HG03565 (cell line): ENCODE data around the gene RFT1.

Source experiments
- ATAC-seq: cut with Tn5 transposase; IDR thresholded peaks from one replicate; pipeline ENCODE4 v1.9.1; 2021; ENCODE audit warnings: mild to moderate bottlenecking, moderate library complexity; ENCODE audit not compliant: unreplicated experiment

RFT1 gene, protein sequence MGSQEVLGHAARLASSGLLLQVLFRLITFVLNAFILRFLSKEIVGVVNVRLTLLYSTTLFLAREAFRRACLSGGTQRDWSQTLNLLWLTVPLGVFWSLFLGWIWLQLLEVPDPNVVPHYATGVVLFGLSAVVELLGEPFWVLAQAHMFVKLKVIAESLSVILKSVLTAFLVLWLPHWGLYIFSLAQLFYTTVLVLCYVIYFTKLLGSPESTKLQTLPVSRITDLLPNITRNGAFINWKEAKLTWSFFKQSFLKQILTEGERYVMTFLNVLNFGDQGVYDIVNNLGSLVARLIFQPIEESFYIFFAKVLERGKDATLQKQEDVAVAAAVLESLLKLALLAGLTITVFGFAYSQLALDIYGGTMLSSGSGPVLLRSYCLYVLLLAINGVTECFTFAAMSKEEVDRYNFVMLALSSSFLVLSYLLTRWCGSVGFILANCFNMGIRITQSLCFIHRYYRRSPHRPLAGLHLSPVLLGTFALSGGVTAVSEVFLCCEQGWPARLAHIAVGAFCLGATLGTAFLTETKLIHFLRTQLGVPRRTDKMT

DNA sequence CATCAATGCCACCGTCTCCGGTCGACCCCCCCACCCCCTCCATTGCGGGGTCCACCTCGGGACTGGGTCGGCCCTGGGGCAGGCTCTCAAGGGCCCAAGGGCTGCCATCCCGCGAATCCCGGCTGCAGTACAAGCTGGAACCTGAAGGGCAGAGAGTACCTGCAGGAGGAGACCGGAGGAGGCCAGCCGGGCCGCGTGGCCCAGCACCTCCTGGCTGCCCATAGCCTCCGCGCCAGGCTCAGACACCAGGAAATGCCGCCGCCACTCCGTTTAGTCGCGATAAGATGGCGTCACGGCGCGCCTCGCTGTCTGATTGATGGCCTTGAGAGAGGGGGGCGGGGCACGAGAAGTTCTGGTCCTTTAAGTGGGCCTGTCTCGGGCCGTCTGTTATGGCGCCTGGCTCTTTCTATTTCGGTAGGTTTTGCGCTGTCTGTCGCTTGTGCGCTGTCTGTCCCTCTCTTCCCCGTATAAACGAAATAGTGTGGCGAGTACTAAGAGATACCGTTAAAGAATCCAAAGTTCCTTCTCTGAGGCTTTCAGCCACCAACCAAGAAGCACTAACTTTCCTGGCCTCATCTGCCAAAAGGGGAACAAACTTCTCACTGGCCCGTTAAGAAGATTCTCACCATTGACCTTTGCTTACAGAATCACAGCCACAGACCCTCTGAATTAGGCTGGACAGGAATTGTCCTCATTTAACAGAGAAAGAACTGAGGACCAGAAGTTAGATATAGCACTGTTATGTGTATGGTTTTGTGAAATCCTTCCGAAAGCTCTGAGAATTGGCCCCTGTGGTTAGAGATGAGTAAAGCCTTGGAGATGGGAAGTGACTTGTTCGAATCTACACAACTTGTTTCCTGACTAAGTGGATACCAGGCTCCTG is at the start of gene RFT1:
Gene RFT1 (minus strand): TSS at position 257 of the 883 bp plus-strand sequence. CDS start 35 bp downstream, at position 222.
- peak; percentile 75 for ATAC-seq

DNA sequence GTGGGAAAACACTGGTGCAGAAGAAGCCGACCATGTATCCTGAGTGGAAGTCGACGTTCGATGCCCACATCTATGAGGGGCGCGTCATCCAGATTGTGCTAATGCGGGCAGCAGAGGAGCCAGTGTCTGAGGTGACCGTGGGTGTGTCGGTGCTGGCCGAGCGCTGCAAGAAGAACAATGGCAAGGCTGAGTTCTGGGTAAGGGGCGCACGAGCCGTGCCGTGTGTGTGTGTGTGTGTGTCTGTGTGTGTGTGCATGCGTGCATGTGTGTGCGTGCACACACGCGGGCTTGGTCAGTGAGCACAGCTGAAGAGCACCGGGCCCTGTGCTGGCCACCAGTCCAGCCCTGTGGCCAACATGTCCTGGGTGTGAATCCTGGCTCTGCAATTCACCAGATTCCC is 49.3 kb upstream of the RFT1 start:
- ATAC-seq, result no peak

DNA sequence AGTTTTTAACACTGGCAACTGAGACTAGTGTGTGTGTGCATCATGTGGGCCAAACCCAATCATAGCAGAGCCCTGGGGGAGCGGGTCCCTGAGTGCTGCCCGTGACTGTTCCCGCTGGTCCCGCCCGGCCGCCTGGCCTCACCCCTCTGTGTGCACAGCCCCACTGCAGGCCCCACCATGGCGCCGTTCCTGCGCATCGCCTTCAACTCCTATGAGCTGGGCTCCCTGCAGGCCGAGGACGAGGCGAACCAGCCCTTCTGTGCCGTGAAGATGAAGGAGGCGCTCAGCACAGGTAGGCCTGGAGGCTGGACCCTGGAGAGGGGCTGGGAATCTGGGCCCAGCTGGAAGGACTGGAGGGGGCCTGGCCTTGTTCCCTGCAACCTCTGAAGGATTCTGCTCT is 48.0 kb upstream of the RFT1 start:
- no peak for ATAC-seq

DNA sequence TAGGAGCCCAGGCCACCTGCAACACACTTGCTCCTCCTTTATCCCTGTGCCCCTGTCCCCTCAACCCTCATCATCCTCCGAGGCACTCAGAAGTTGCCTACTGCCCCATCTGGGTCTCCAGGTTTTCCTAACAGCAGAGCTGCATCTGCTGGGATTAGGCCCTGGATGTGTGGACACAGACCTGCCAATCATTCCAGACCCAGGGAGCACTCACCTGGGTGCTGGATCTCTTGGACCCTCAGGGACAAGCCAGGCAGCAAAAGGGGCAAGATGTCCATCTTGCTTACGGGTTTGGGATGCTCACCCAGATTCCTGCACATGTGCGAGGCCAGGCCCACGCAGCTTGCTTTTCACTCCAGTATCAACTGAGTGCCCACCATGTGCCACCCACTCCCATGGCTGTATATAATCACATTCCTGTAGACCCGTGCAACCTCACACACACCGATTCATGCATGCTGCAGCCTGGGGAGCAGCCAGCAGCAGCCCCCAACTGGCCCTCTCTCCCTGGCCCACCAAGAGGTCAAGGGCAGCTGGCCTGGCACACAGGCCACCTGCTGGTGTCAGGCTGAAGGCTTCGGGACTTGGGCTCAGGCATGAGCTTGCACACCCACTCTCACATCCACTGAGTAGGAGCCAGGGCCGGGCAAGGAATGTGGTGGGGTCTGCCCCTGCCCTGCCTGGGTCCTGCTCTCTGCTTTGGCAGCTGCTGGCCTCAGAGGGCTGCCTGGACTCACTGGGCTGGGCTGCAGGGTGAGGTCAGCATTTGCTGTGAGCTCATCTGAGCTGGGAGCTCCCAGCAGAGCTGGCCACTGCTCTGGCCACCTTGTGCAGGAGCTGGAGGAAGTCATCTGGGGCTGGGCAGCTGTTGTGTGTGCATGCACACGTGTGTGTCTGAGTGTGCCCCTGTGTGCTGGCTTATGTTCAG is 45.6 kb upstream of the RFT1 start:
- ATAC-seq, result no peak

DNA sequence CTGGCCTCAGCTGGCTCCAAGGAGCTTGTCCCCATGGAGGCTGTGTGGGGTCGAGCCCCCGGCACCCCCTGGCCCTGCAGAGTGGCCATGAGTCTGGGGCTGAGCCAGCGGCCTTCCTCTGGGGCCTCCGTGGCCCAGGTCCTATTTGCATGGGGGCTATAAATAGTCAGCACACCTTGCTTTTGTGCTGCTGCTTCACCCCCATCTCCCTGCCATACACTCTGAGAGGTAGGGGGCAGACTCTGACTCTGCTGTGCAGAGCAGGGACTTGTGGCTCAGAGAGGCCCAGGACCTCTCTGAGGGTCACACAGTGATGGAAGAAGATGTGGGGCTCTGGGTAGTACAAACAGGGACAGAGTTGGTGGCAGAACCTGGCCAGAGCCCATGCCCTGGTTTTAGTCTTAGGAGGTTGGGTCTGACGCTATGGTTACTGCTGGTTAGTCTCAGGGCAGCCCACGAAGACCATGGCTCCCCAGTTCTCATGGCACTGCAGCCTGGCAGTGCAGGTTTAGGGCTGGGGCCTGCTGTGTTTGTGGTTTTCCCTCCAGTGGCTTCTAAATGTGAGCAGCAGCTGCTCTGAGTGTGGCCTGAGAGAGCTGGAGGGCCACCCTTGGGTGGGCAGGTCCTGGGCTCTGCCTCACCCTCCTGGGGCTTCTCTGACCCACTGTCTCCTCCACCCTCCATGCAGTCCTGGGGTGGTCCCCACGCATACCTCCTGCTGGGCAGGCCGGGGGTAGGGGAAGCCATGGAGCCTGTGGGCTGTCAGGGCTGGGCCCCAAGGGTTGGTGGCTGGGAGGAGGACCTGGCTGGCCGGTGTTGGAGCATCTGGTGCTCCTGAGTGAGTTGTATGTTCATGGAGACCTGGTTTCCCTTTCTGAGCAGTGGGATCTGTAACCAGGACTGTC is 44.4 kb upstream of the RFT1 start:
- peak; percentile 49 for ATAC-seq

DNA sequence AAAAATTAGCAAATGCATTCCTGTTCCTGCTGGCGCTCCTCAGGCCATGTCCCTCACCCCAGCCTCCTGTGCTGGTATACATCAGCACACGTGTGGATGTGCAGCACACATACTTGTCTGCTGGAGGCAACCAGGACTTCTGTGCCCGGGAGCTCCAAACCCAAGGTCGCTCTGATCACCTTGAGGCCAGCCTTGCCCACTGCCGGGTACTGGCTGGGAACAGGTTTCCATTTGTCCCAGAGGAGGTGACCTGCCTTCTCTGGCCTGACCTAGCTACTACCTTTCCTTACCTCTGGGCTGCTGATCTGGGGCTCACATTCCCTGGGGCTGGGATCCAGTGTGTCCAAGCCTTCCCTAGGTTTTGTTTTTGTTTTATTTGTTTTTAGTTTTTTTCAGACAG is 42.9 kb upstream of the RFT1 start:
- no peak for ATAC-seq

DNA sequence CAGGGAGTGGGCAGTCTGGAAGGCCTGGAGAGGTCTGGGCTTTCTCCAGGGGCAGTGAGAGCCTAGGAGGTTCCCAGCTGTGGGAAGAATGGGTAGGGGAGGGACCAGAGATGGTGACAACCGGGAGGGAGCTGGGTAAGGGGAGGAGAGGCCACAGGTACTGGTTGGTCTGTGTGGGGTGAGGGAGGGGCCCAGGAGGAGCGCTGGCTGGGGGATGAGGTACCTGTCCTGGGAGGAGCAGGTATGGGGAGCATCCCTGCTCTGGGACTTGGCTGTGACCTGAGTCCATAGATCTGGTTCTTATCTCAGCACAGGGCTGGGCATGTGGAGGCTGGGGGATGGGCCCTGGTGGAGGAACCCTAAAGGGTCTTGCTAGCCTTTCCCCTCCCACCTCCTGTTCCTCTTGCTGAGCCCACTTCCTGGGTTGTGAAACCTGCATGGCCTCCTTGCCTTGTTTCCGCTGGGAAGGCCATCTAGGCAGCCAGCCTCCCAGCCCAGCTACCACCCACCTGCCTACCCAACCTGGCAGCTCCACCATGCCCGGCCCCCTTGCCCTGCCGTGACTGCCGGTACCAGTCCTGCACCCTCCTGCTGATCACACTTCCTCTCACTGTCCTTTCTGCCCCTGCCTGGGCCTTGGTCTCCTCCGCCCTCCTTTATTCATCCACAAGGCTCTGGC is 41.7 kb upstream of the RFT1 start:
- ATAC-seq, result no peak

DNA sequence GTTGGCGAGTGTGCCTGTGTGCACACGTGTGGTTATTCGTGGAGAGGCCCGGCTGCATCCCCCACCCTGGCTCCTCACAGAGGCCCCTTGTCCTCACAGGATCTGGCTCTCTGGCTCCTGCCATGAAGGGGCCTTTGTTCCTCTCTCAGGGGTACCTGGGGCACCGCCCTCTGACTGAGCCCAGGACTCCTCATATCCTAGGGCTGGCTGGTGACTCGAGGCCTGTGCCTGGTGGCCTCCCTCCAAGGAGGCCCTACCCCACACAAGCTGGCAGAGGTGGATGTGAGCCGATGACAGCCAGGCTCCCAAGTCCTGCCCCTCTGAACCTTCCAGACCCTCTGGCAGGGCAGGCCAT is 40.8 kb upstream of the RFT1 start:
- no peak for ATAC-seq

DNA sequence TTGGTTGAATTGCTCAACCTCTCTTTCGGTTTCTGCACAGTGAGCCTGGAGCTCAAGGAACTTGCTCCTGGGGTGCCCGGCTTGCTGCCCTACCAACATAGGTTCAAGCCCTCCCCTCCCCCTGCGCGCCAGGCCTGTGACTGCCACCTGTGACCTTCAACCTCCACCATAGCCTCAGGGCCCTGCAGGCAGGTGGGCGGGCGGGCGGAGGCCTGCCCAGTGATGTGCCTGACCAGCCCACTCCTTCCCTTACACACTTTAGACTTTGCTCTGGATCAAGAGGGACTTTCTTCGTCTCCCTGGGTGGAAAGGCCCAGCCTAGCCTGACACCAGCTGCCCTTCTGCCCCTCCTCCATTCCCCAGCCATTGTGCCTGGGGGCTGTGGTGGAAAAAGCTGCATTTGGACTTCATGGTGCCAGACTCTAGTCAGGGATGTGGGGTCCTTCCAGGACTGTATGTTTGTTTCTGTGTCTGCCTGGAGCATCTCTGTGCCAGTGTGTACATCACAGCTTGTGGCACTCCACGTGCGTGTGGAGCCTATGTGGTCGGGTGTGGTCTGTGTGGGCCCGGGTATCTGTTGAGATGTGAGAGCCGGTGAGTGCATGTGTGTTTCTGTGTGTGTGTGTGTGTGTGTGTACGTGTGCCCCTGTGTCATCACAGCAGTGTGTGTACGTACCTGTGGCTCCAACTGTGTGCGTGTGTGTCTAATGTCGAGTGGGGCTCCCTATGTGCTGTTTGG is 40.3 kb upstream of the RFT1 start:
- no peak for ATAC-seq

DNA sequence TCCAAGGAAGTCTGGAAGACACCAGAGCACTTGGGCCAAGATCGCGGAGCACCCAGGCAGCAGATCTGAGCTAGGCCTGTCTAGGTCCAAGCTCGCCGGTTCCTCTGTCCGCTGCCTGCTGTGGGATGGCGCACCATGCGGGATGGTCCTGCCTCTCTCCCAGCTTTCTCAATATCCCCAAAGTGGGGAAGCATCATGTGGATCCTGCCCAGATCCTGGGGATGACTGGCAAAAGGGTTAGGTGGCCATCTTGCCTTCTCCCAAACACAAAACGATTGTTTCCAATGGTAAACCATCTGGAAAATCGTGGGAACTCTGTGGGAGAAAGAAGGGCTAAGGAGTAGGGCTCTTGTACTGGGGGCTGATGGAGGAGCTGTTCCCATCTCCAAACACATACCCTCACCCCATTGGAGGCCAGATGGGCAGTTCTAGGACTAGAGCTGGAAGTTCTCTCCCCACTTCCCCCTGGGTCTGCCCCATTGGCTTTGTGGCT is 39.6 kb upstream of the RFT1 start:
- ATAC-seq, result no peak

DNA sequence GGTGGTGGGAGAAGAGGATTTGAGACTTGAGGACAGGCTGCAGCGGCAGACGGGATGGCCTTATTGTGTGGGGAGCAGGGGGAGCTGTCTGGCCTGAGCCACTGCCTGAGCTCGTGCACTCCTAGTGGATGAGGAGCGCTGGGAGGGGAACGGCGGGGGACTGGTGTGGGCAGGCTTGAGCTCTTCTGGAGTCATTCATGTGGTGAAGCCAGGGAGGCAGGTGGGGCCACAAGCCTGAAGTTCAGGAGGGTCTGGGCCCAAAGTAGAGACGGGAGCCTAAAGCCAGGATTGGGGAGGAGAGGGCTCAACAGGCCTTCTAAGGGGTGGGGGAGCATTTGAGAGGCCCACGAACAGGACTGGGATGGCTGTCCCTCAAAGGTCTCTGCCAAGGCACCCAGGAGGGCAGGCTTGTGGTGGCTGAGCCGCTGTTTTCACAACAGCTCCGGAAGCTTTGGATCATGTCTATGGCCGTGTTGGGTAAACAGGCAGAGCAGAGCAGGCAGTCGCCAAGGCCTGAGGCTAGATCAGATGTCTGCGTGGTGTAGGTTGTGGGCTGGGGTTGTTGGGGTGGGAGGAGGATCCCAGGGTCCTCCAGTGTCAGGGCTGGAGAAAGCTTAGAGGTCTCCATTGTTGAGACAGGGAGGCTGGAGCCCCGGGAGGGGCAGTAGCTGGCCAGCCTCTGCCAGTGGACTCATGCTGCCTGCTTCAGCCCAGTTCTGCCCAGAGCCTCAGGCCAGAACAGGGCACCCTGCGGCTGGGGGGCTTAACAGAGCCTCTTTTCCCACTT is 39.0 kb upstream of the RFT1 start:
- ATAC-seq, result no peak

DNA sequence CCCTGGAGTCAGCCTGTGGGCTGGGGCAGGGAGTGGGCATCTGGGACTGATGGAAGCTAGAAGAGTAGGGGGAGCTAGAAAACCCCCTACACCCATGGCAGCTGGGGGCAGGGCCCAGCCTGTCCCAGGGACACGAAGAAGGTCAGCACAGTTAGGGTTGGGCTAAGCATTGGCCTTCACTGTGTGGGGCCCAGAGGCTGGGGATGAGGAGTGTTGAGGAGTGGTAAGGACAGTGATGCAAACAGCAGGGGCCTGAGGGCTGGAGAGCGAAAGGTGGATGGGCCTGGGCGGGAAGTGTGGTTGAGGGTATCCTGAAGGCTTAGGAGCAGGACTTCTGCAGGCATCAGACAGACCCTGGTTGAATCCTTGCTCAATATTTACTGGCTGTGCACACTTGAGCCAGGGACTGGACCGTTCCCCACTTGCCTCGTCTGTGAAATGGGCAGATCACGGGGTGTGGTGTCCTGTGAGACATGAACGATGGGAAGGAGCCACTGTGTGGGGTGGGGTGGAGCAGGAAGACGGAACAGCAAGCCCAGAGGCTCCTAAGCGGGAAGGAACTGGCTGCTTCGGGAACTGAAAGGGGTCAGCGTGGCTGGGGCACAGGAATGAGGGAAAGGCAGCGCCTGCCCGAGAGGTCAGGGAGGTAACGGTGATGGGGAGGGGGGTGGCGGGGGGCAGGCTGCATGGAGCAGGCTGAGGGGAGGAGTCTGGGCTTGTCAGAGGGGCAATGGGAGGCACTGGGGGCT is 38.1 kb upstream of the RFT1 start:
- ATAC-seq, result no peak

DNA sequence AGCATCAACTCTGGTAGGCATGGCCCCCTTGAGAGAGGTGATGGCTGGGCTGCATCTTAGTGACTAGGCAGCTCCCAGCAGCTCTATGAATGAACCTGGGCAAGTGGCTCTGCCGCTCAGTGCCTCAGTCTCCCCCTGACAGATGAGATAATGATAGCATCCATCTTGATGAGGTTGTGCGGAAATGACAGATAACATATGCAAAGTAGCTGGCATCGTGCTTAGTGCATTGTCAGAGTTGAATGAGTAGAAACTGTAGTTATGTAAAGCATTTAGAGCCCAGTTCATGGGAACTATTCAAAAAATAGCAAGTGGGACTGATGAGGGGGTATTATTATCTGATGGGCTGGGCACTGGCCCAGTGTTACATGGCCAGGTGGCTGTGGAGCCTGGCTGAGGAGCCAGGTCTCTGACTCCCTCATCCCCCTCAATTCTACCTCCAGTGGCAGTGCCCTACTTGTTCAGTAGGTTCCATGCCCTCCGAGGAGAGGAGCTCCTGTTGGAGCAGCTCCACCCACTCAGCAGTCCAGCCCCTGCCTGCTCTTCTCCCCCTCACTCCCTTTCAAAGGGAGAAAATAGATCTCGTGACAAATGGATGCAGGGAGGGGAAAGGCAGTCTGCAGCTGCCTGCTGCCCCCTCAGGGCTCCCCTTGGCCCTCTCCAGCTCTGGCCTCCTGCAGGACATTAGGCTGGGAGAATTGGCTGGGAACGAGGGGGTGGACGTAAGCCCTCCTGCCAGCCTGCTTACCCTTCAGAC is 37.4 kb upstream of the RFT1 start:
- ATAC-seq, result no peak

DNA sequence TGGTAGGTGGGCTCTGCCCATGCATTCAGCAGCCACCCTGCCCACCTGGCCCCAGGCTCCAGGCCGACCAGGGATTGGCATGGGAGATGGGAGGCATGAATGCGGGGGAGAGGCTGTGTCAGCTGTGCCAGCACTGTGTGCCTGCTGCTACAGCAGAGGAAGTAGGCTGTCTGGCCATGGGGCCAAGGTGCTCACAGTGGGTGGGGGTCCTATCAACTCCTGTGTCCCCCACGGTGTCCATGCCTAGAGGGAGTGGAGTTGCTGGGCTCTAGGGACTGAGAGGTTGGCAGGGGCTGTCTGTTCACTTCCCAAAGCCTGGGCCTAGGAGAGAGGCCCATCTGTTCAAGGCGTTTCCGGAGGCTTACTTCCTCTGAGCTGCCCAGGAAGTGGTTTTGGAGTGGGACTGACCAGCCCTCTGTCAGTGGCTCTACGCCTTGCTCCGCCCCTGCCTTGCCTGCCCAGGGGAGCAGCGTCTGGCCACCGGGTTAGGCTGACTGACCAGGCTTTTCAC is 36.6 kb upstream of the RFT1 start:
- ATAC-seq, result no peak

DNA sequence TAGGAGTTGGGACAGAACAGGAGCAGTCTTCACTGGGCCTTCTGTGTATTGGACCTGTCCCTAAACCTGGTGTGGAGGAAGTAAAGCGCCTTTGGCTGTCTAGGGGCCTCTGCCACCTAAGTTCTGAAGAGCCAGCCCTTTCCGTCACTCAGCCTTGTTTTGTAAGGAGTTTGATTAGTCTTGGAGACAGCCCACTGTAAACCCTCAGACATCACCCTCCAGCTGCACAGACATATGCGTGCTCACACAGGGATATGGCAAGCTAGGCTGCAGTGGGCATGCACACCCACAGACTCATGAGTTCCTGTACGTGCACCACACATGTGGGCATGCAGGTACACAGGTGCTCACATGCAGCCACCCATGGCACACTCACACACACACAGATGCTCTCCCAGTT is 36.0 kb upstream of the RFT1 start:
- no peak for ATAC-seq

DNA sequence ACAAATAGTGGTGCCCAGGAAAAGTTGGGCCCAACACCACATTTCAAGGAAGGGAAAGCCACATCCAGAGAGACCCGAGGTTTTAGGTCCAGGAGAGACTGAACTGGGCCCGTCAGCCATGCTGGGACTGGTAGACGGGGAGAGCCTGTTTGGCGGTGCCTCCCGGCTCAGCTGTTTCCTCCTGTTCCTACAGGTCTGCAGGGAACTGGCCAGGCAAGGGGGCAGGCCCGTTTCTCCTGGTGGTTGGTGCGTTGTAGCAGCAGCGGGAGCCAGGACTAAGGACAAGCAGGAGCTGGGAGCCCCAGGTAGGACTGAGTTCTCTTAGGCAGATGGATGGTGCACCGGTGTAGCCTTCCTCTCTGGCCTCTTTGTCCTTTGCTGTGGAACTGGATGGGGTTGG is 34.7 kb upstream of the RFT1 start:
- ATAC-seq, result no peak
